H9 (cell line): ENCODE data around the gene IGF2R. TPM values are rescaled to one million over a fixed set of nuclear protein-coding genes. Genes with fewer than 3 reads are reported as not detected.

Experiments used
- DNase-seq: peaks from one replicate; pipeline ENCODE4 v3.0.0-alpha.2; 2017
- H2AFZ ChIP-seq: one replicate; pipeline ENCODE4 v1.6.1; 2013; ENCODE audit warnings: mild to moderate bottlenecking, low read length, control low read depth, moderate library complexity
- H2AK5ac ChIP-seq: 2 replicates; pipeline ENCODE4 v1.6.1; 2013; ENCODE audit warnings: low read length, control low read depth, mixed read lengths; ENCODE audit not compliant: insufficient read length
- H2BK120ac ChIP-seq: one replicate; pipeline ENCODE4 v1.6.1; 2013; ENCODE audit warnings: low read depth, mild to moderate bottlenecking, low read length, control low read depth, inconsistent platforms; ENCODE audit not compliant: poor library complexity, severe bottlenecking
- H2BK12ac ChIP-seq: 2 replicates; pipeline ENCODE4 v1.6.1; 2013; ENCODE audit warnings: low read length, control low read depth, mixed read lengths, low read depth; ENCODE audit not compliant: insufficient read length
- H2BK15ac ChIP-seq: 2 replicates; pipeline ENCODE4 v1.6.1; 2013; ENCODE audit warnings: low read depth, low read length, control low read depth
- H2BK20ac ChIP-seq: one replicate; pipeline ENCODE4 v1.6.1; 2013; ENCODE audit warnings: low read depth, mild to moderate bottlenecking, low read length, control low read depth, inconsistent platforms; ENCODE audit not compliant: poor library complexity, severe bottlenecking
- H2BK5ac ChIP-seq: 2 replicates; pipeline ENCODE4 v1.6.1; 2013; ENCODE audit warnings: low read length, control low read depth, mixed read lengths; ENCODE audit not compliant: insufficient read length
- H3K14ac ChIP-seq: 2 replicates; pipeline ENCODE4 v1.6.1; 2013; ENCODE audit warnings: low read length, control low read depth; ENCODE audit not compliant: insufficient read depth
- H3K18ac ChIP-seq: 2 replicates; pipeline ENCODE4 v1.6.1; 2013; ENCODE audit warnings: low read depth, mild to moderate bottlenecking, mixed read lengths, low read length, control low read depth; ENCODE audit not compliant: insufficient read length
- H3K23ac ChIP-seq: 2 replicates; pipeline ENCODE4 v1.6.1; 2013; ENCODE audit warnings: low read length, control low read depth, mixed read lengths, low read depth; ENCODE audit not compliant: insufficient read length
- H3K23me2 ChIP-seq: 2 replicates; pipeline ENCODE4 v1.6.1; 2013; ENCODE audit warnings: low read depth, mild to moderate bottlenecking, mixed read lengths, low read length, control low read depth; ENCODE audit not compliant: insufficient read length, poor library complexity, severe bottlenecking
- H3K27ac ChIP-seq: 2 replicates; pipeline ENCODE4 v1.5.1; 2013; ENCODE audit warnings: low read length, control low read depth, mixed read lengths, low read depth; ENCODE audit not compliant: insufficient read length
- H3K27me3 ChIP-seq: 2 replicates; pipeline ENCODE4 v1.6.1; 2013; ENCODE audit warnings: low read length, control low read depth, inconsistent platforms; ENCODE audit not compliant: insufficient read depth
- H3K4ac ChIP-seq: 2 replicates; pipeline ENCODE4 v1.6.1; 2013; ENCODE audit warnings: low read depth, mild to moderate bottlenecking, control low read depth, inconsistent platforms, low read length, moderate library complexity
- H3K4me1 ChIP-seq: 2 replicates; pipeline ENCODE4 v1.6.1; 2013; ENCODE audit warnings: low read length, control low read depth, inconsistent platforms; ENCODE audit not compliant: insufficient read depth
- H3K4me2 ChIP-seq: 2 replicates; pipeline ENCODE4 v1.6.1; 2013; ENCODE audit warnings: low read length, control low read depth, mixed read lengths; ENCODE audit not compliant: insufficient read length, insufficient read depth
- H3K56ac ChIP-seq: 2 replicates; pipeline ENCODE4 v1.6.1; 2013; ENCODE audit warnings: low read depth, mild to moderate bottlenecking, mixed read lengths, low read length, control low read depth; ENCODE audit not compliant: insufficient read length
- H3K79me1 ChIP-seq: 2 replicates; pipeline ENCODE4 v1.6.1; 2013; ENCODE audit warnings: low read depth, mild to moderate bottlenecking, moderate library complexity, low read length, control low read depth, inconsistent platforms; ENCODE audit not compliant: insufficient read depth, poor library complexity, severe bottlenecking
- H3K79me2 ChIP-seq: 2 replicates; pipeline ENCODE4 v1.6.1; 2013; ENCODE audit warnings: low read length, control low read depth, inconsistent platforms; ENCODE audit not compliant: insufficient read depth
- H3K9ac ChIP-seq: 2 replicates; pipeline ENCODE4 v1.6.1; 2013; ENCODE audit warnings: low read length, control low read depth, mixed read lengths; ENCODE audit not compliant: insufficient read length; ENCODE audit errors: extremely low read depth
- H3K9me3 ChIP-seq: one replicate; pipeline ENCODE4 v1.6.1; 2013; ENCODE audit warnings: low read depth, low read length, inconsistent platforms; ENCODE audit not compliant: control insufficient read depth
- H3T11ph ChIP-seq: one replicate; pipeline ENCODE4 v1.6.1; 2013; ENCODE audit warnings: mild to moderate bottlenecking, low read length, control low read depth, inconsistent platforms
- H4K20me1 ChIP-seq: one replicate; pipeline ENCODE4 v1.6.1; 2013; ENCODE audit not compliant: control insufficient read depth, insufficient read length, insufficient read depth
- H4K5ac ChIP-seq: 2 replicates; pipeline ENCODE4 v1.6.1; 2013; ENCODE audit warnings: low read depth, mild to moderate bottlenecking, mixed read lengths, low read length, control low read depth; ENCODE audit not compliant: insufficient read length
- H4K8ac ChIP-seq: replicated peaks from 2 replicates; pipeline ENCODE4 v1.6.1; 2013; ENCODE audit warnings: low read length, control low read depth, mixed read lengths, low read depth; ENCODE audit not compliant: insufficient read length
- H4K91ac ChIP-seq: 2 replicates; pipeline ENCODE4 v1.6.1; 2013; ENCODE audit warnings: low read depth, mild to moderate bottlenecking, moderate library complexity, mixed read lengths, low read length, control low read depth; ENCODE audit not compliant: insufficient read length
- H3K27ac Mint-ChIP-seq, 3 experiments: 2 replicates in 2 of 3; 3 replicates in 1 of 3; pipeline ENCODE4 v1.8.0; 2020 to 2021; ENCODE audit warnings: mixed read lengths in 3 of 3, mild to moderate bottlenecking in 1 of 3, moderate library complexity in 1 of 3
- H3K27me3 Mint-ChIP-seq: 2 replicates; pipeline ENCODE4 v1.8.0; 2021; ENCODE audit warnings: low read depth, mild to moderate bottlenecking, moderate library complexity, mixed read lengths
- H3K36me3 Mint-ChIP-seq, 3 experiments: 2 replicates in 2 of 3; 3 replicates in 1 of 3; pipeline ENCODE4 v1.8.0; 2020 to 2021; ENCODE audit warnings: low read depth in 3 of 3, mixed read lengths in 3 of 3; ENCODE audit not compliant: insufficient read depth in 1 of 3
- H3K4me1 Mint-ChIP-seq, 2 experiments: 2 replicates each; pipeline ENCODE4 v1.8.0; 2020; ENCODE audit warnings: mixed read lengths in 2 of 2
- H3K4me3 Mint-ChIP-seq, 2 experiments: 2 replicates in 1 of 2; 3 replicates in 1 of 2; pipeline ENCODE4 v1.8.0; 2020 to 2021; ENCODE audit warnings: mild to moderate bottlenecking in 2 of 2, mixed read lengths in 2 of 2, moderate library complexity in 1 of 2
- H3K9me3 Mint-ChIP-seq, 2 experiments: 2 replicates in 1 of 2; 3 replicates in 1 of 2; pipeline ENCODE4 v1.8.0; 2020; ENCODE audit warnings: mild to moderate bottlenecking in 2 of 2, mixed read lengths in 2 of 2, moderate library complexity in 1 of 2
- CTCF ChIP-seq: fragments of 200-600 bp; sonication (generic); conservative IDR thresholded peaks from 3 replicates; pipeline ENCODE4 v1.8.0; 2021; ENCODE audit warnings: antibody characterized with exemption, mild to moderate bottlenecking
- WGBS: extraction: QIAGEN DNeasy Blood & Tissue Kit; methylation state at CpG from one replicate; pipeline ENCODE4 v1.1.7; 2013; ENCODE audit warnings: missing lambda C conversion rate, low lambda C conversion rate, mixed read lengths; ENCODE audit not compliant: insufficient read length; ENCODE audit errors: extremely low coverage; 5-methylcytosine and 5-hydroxymethylcytosine counted together
- total RNA-seq: library from RNA; stranded (reverse); gene quantifications from 2 replicates; pipeline ENCODE4 v1.2.1, GENCODE V29; 2021

Gene IGF2R
- total RNA-seq, 1 experiment from 2014 or later, result 66.7 TPM

GRCh38 chr6:159935633-159936032 is 33.2 kb upstream of the IGF2R start:
- Histone ChIP-seq H3K23me2 (no peaks in the 10 kb centered on the region), H3K56ac (no peak overlapping the region), H3T11ph (no peak overlapping the region), H4K20me1 (no peaks in the 10 kb centered on the region), H3K4me2 (no peak overlapping the region), H2BK12ac (no peak overlapping the region), H2BK15ac (no peak overlapping the region), H3K18ac (no peak overlapping the region), H3K27ac (no peak overlapping the region), H3K9me3 (no peaks in the 10 kb centered on the region), H3K23ac (no peak overlapping the region), H4K8ac (no peak overlapping the region), H3K14ac (no peak overlapping the region), H4K5ac (no peak overlapping the region), H3K4ac (no peak overlapping the region), H3K27me3 (no peaks in the 10 kb centered on the region), H3K4me1 (no peaks in the 10 kb centered on the region), H3K9ac (no peak overlapping the region), H3K79me1 (no peaks in the 10 kb centered on the region), H2BK5ac (no peak overlapping the region), H2AFZ (no peak overlapping the region), H2AK5ac (no peak overlapping the region), H2BK20ac (no peak overlapping the region), H2BK120ac (no peak overlapping the region), H3K79me2 (no peaks in the 10 kb centered on the region), H4K91ac (no peak overlapping the region)
- DNase-seq, result no peak
- WGBS, result no CpG with 5 or more reads among the region's 2 CpGs
- no peaks in the 10 kb centered on the region for H3K36me3 Mint-ChIP-seq
- peaks cover 15% of the 10 kb centered on the region for H3K27me3 Mint-ChIP-seq
- H3K9me3 Mint-ChIP-seq, result peaks cover 0 to 3% of the 10 kb centered on the region in 2 experiments; a peak in 1 of 5 replicates
- no peaks in the 10 kb centered on the region for H3K4me1 Mint-ChIP-seq
- TF ChIP-seq CTCF, result no peak
- H3K27ac Mint-ChIP-seq, result no peak overlapping the region
- H3K4me3 Mint-ChIP-seq, result no peak overlapping the region
